GM12878 (cell line): Measurements from ENCODE around the gene CCDC187. TPM values are rescaled to one million over a fixed set of nuclear protein-coding genes. Genes with fewer than 3 reads are reported as not detected.

Experiments used
- ATAC-seq: fragments of 200-7000 bp; cut with Tn5 transposase; 3 replicates; pipeline ENCODE4 v1.9.1; 2020; ENCODE audit warnings: mild to moderate bottlenecking, moderate library complexity
- BruUV-seq: library from RNA; stranded (reverse); fragments of 400-500 nt; replicated peaks from 2 replicates; lab custom pipeline; 2021; lab: Mats Ljungman, UMichigan
- CTCF ChIA-PET: fragments of 300-600 bp; sonication (Branson Sonifier 250); formaldehyde crosslinking; extraction: SDS; loops from one replicate; lab custom pipeline; 2021; ENCODE audit warnings: inconsistent platforms; lab: Yijun Ruan, JAX
- POLR2A ChIA-PET: fragments of 350-600 bp; formaldehyde crosslinking; extraction: SDS; loops from one replicate; lab custom pipeline; 2021; ENCODE audit warnings: inconsistent platforms; lab: Charles Lee
- RAD21 ChIA-PET: fragments of 300-600 bp; sonication (Branson Sonifier 250); formaldehyde crosslinking; loops from one replicate; lab custom pipeline; 2023; ENCODE audit warnings: antibody characterized with exemption; ENCODE audit not compliant: unreplicated experiment; lab: Charles Lee
- SMC1A ChIA-PET: fragments of 300-600 bp; sonication (Branson Sonifier 250); formaldehyde crosslinking; loops from one replicate; lab custom pipeline; 2023; ENCODE audit not compliant: unreplicated experiment, uncharacterized antibody; lab: Charles Lee
- DNase-seq: peaks from one replicate; pipeline ENCODE4 v3.0.0-alpha.2; 2011; ENCODE audit warnings: low read depth, low spot score
- FAIRE-seq: peaks from 3 replicates; lab custom pipeline; 2011; peaks lifted over from hg19 to GRCh38; lab: Jason Lieb, UNC
- H2AFZ ChIP-seq: 2 replicates; pipeline ENCODE4 v1.6.0; 2011; ENCODE audit warnings: low read depth, low read length, control low read depth; ENCODE audit not compliant: control insufficient read depth
- H3K27ac ChIP-seq: 2 replicates; pipeline ENCODE4 v1.5.1; 2011; ENCODE audit warnings: control low read depth; ENCODE audit not compliant: control insufficient read depth, insufficient read depth
- H3K27me3 ChIP-seq, 2 experiments: replicated peaks in 1 of 2; 2 replicates each; pipeline versions ENCODE4 v1.6.0 to v1.6.1; 2011; ENCODE audit warnings: low read length in 1 of 2; ENCODE audit not compliant: control insufficient read depth in 2 of 2, insufficient read depth in 2 of 2
- H3K36me3 ChIP-seq, 2 experiments: 2 replicates each; pipeline ENCODE4 v1.5.1; 2011; ENCODE audit warnings: low read length in 1 of 2; ENCODE audit not compliant: control insufficient read depth in 2 of 2, insufficient read depth in 2 of 2
- H3K4me1 ChIP-seq: 2 replicates; pipeline ENCODE4 v1.6.1; 2011; ENCODE audit warnings: mild to moderate bottlenecking, low read length, moderate library complexity, mixed read lengths; ENCODE audit not compliant: control insufficient read depth, insufficient read depth
- H3K4me2 ChIP-seq: 2 replicates; pipeline ENCODE4 v1.6.0; 2011; ENCODE audit warnings: control low read depth; ENCODE audit not compliant: control insufficient read depth, insufficient read depth
- H3K4me3 ChIP-seq: fragments of 200-600 bp; sonication (generic); 2 replicates; pipeline ENCODE4 v1.5.1; 2016
- H3K79me2 ChIP-seq: 2 replicates; pipeline ENCODE4 v1.6.0; 2011; ENCODE audit warnings: low read length; ENCODE audit not compliant: control insufficient read depth, insufficient read depth
- H3K9ac ChIP-seq: 2 replicates; pipeline ENCODE4 v1.8.0; 2011; ENCODE audit warnings: low read length, control low read depth, mixed read lengths; ENCODE audit not compliant: control insufficient read depth, insufficient read depth
- H3K9me3 ChIP-seq: replicated peaks from 3 replicates; pipeline ENCODE4 v1.5.1; 2011; ENCODE audit warnings: mild to moderate bottlenecking, low read length; ENCODE audit not compliant: control insufficient read depth, insufficient read depth
- H4K20me1 ChIP-seq: 2 replicates; pipeline ENCODE4 v1.6.0; 2011; ENCODE audit not compliant: control insufficient read depth, insufficient read depth
- CHD4 ChIP-seq: fragments of 200-600 bp; sonication (generic); IDR thresholded peaks from 2 replicates; pipeline ENCODE4 v1.6.1; 2016; ENCODE audit warnings: mild to moderate bottlenecking
- ELK1 ChIP-seq: IDR thresholded peaks from 2 replicates; pipeline ENCODE4 v1.6.1; 2012; ENCODE audit warnings: low read depth, low read length, improper control_type of control experiment
- HSF1 ChIP-seq: fragments of 150-350 bp; IDR thresholded peaks from 2 replicates; pipeline ENCODE4 v1.6.1; 2014; ENCODE audit warnings: mild to moderate bottlenecking, low read depth, low read length
- MYB ChIP-seq: fragments of 150-350 bp; IDR thresholded peaks from 2 replicates; pipeline ENCODE4 v1.6.1; 2014; ENCODE audit warnings: mild to moderate bottlenecking, low read depth, low read length, borderline replicate concordance
- PBX3 ChIP-seq: IDR thresholded peaks from 2 replicates; pipeline ENCODE4 v1.6.1; 2011; ENCODE audit warnings: mild to moderate bottlenecking, low read depth, low read length, moderate library complexity; ENCODE audit not compliant: insufficient replicate concordance
- RAD21 ChIP-seq: IDR thresholded peaks from 2 replicates; pipeline ENCODE4 v1.6.1; 2011; ENCODE audit warnings: mild to moderate bottlenecking, low read depth, low read length, moderate library complexity; ENCODE audit not compliant: insufficient read depth
- SMAD5 ChIP-seq: IDR thresholded peaks from 2 replicates; pipeline ENCODE4 v1.6.1; 2016; ENCODE audit warnings: antibody characterized with exemption, low read depth
- SREBF1 ChIP-seq: IDR thresholded peaks from 2 replicates; pipeline ENCODE4 v1.6.1; 2012; ENCODE audit warnings: mild to moderate bottlenecking, low read length
- STAT1 ChIP-seq: fragments of 450-650 bp; conservative IDR thresholded peaks from 2 replicates; pipeline ENCODE4 v1.6.1; 2014; ENCODE audit warnings: antibody characterized with exemption, mild to moderate bottlenecking
- TCF12 ChIP-seq: IDR thresholded peaks from 2 replicates; pipeline ENCODE4 v1.6.1; 2011; ENCODE audit warnings: low read depth, mild to moderate bottlenecking, low read length
- ZBTB33 ChIP-seq: fragments of 450-650 bp; IDR thresholded peaks from 2 replicates; pipeline ENCODE4 v1.6.1; 2017; ENCODE audit warnings: mild to moderate bottlenecking
- WGBS: methylation state at CpG from one replicate; pipeline ENCODE4 v1.1.6; 2016; ENCODE audit warnings: low lambda C conversion rate; ENCODE audit not compliant: insufficient replicate concordance, insufficient coverage; ENCODE audit errors: missing lambda C conversion rate; 5-methylcytosine and 5-hydroxymethylcytosine counted together
- in situ Hi-C: fragments of 300-500 bp; cut with MboI; formaldehyde crosslinking; loops from 9 replicates; pipeline ENCODE4 v1.14.3; 2018; ENCODE audit warnings: mixed read lengths
- intact Hi-C: fragments of 100-400 bp; cut with micrococcal nuclease; formaldehyde crosslinking; loops from one replicate; pipeline ENCODE4 v1.14.2; 2022; ENCODE audit not compliant: unreplicated experiment
- polyA plus RNA-seq, 11 experiments: library from polyadenylated mRNA; depleted of rRNA in 4 of 11; unstranded in 6 of 11; stranded (reverse) in 5 of 11; fragments of >200 nt; fragmentation: Nextera tagmentation in 4 of 11; fragmentation: Illumina TruSeq in 1 of 11; extraction: Ambion mirVana in 4 of 11; extraction: Trizol in 1 of 11; gene quantifications; 1 replicate in 1 of 11; 2 replicates in 10 of 11; pipeline versions ENCODE4 v1.2.1 to v1.2.3, GENCODE V29; 2011 to 2016; ENCODE audit warnings: inconsistent platforms in 2 of 11, missing spikeins in 2 of 11, low read depth in 1 of 11
- total RNA-seq, 4 experiments: library from RNA; depleted of rRNA in 3 of 4; stranded (reverse); fragments of >200 nt in 3 of 4; fragmentation: Illumina TruSeq in 1 of 4; extraction: Trizol in 1 of 4; gene quantifications; 2 replicates each; pipeline versions ENCODE4 v1.2.1 to v1.2.3, GENCODE V29; 2013 to 2021

The CCDC187 gene
- total and polyA plus RNA-seq, 10 of the 15 experiments (the other 5 are each of a cell fraction or from before 2014, with no cell fraction given) = 0.04 to 0.23 (median 0.04) TPM; not detected in 7

GRCh38 chr9:136242248-136242647 lies 61.6 kb downstream of the CCDC187 start:
- H4K20me1 ChIP-seq = peaks cover 4% of the 10 kb centered on the region; the same call in 1 of the 2 replicates
- H3K4me1 ChIP-seq = peaks cover 52% of the 10 kb centered on the region
- no peak overlapping the region for H3K27ac ChIP-seq
- ChIA-PET RAD21 (no interaction called here), CTCF (interaction anchor here (0.7 to 3.2 kb wide), 5 partner anchors 16 to 41 kb away, joined by 4 to 30 read pairs (median 6); no protein-coding TSS in a partner anchor), POLR2A (no interaction called here), SMC1A (interaction anchor here (1.5 to 1.6 kb wide), 2 partner anchors 16 to 17 kb away, joined by 5 to 9 read pairs; no protein-coding TSS in a partner anchor)
- 74% methylated on average over 8 of the region's 8 CpGs for WGBS
- ATAC-seq = no peak
- H3K79me2 ChIP-seq = peaks cover 69% of the 10 kb centered on the region
- H3K4me3 ChIP-seq = peak overlapping the region; percentile 80; the same call in 1 of the 2 replicates
- no peaks in the 10 kb centered on the region; a peak in 2 of 4 replicates for H3K36me3 ChIP-seq
- no TSS peak for BruUV-seq
- no peak overlapping the region for H2AFZ ChIP-seq
- in situ Hi-C loops (no loop called here), intact Hi-C loops (no loop called here)
- DNase-seq = no peak
- no peaks in the 10 kb centered on the region; a peak in 1 of 4 replicates for H3K27me3 ChIP-seq
- H3K9ac ChIP-seq = no peak overlapping the region
- no peaks in the 10 kb centered on the region for H3K9me3 ChIP-seq
- TF ChIP-seq TCF12 (no peak), ZBTB33 (no peak), MYB (no peak), SREBF1 (no peak), STAT1 (no peak), HSF1 (no peak), ELK1 (no peak), CHD4 (no peak), RAD21 (no peak), PBX3 (no peak), SMAD5 (no peak)
- peak overlapping the region; percentile 64 for H3K4me2 ChIP-seq
- no peak for FAIRE-seq
